HepG2 (cell line): ENCODE results near the gene SLC1A5. TPM values are rescaled to one million over a fixed set of nuclear protein-coding genes. Genes with fewer than 3 reads are reported as not detected.

Experiments
- ATAC-seq: fragments of 200-7000 bp; cut with Tn5 transposase; 3 replicates; pipeline ENCODE4 v1.9.1; 2020; ENCODE audit warnings: mild to moderate bottlenecking, moderate library complexity
- BruUV-seq: library from RNA; stranded (reverse); fragments of 400-500 nt; replicated peaks from 2 replicates; lab custom pipeline; 2021; lab: Mats Ljungman, UMichigan
- CTCF ChIA-PET: fragments of 300-600 bp; formaldehyde crosslinking; extraction: SDS; loops from one replicate; lab custom pipeline; 2021; ENCODE audit warnings: low total read pairs, inconsistent platforms, low intra/inter-chr PET ratio; lab: Yijun Ruan, JAX
- POLR2A ChIA-PET: fragments of 350-600 bp; sonication (Branson Sonifier 250); formaldehyde crosslinking; loops from one replicate; lab custom pipeline; 2020; ENCODE audit warnings: antibody characterized with exemption, inconsistent platforms; lab: Yijun Ruan, JAX
- DNase-seq: peaks from one replicate; pipeline ENCODE4 v3.0.0-alpha.2; 2015; ENCODE audit warnings: low spot score
- FAIRE-seq: peaks from 3 replicates; lab custom pipeline; 2011; peaks lifted over from hg19 to GRCh38; lab: Jason Lieb, UNC
- H2AFZ ChIP-seq: one replicate; pipeline ENCODE4 v1.6.1; 2011; ENCODE audit warnings: low read length, inconsistent platforms
- H3K27ac ChIP-seq: fragments of 300-600 bp; 3 replicates; pipeline ENCODE4 v1.8.0; 2011; ENCODE audit warnings: mixed run types, mild to moderate bottlenecking, mixed read lengths, low read length, inconsistent platforms; ENCODE audit not compliant: insufficient read depth; ENCODE audit errors: extremely low read length
- H3K27me3 ChIP-seq, 2 experiments: fragments of 200-600 bp in 1 of 2; 2 replicates in 1 of 2; 3 replicates in 1 of 2; pipeline versions ENCODE4 v1.6.0 to v1.8.0; 2011; ENCODE audit warnings: low read length in 2 of 2, mild to moderate bottlenecking in 2 of 2, moderate library complexity in 2 of 2, inconsistent platforms in 1 of 2; ENCODE audit not compliant: insufficient read depth in 2 of 2, control insufficient read depth in 1 of 2
- H3K36me3 ChIP-seq, 2 experiments: fragments of 200-600 bp in 1 of 2; replicated peaks in 1 of 2; 2 replicates in 1 of 2; 3 replicates in 1 of 2; pipeline versions ENCODE4 v1.5.1 to v1.8.0; 2011; ENCODE audit warnings: low read length in 2 of 2, inconsistent platforms in 1 of 2; ENCODE audit not compliant: insufficient read depth in 2 of 2, control insufficient read depth in 1 of 2
- H3K4me1 ChIP-seq: 2 replicates; pipeline ENCODE4 v1.5.1; 2012; ENCODE audit warnings: low read length, inconsistent platforms; ENCODE audit not compliant: insufficient read depth
- H3K4me2 ChIP-seq: 2 replicates; pipeline ENCODE4 v1.6.0; 2011; ENCODE audit warnings: low read depth, low read length, inconsistent platforms
- H3K4me3 ChIP-seq, 3 experiments: fragments of 200-600 bp in 1 of 3; sonication (generic), shearing (Covaris generic) in 1 of 3; replicated peaks in 1 of 3; 2 replicates each; pipeline ENCODE4 v1.5.1; 2011 to 2016; ENCODE audit warnings: low read length in 3 of 3, inconsistent platforms in 2 of 3, low read depth in 2 of 3, mild to moderate bottlenecking in 2 of 3, control low read depth in 1 of 3, mixed read lengths in 1 of 3; ENCODE audit not compliant: insufficient read depth in 1 of 3
- H3K79me2 ChIP-seq: one replicate; pipeline ENCODE4 v1.6.1; 2011; ENCODE audit warnings: low read length, inconsistent platforms; ENCODE audit not compliant: insufficient read depth
- H3K9ac ChIP-seq: 2 replicates; pipeline ENCODE4 v1.6.0; 2011; ENCODE audit warnings: mild to moderate bottlenecking, low read depth, low read length, inconsistent platforms; ENCODE audit not compliant: insufficient read depth
- H3K9me3 ChIP-seq: 2 replicates; pipeline ENCODE4 v1.5.1; 2012; ENCODE audit warnings: mild to moderate bottlenecking, low read length
- H4K20me1 ChIP-seq: 2 replicates; pipeline ENCODE4 v1.6.0; 2011; ENCODE audit warnings: inconsistent platforms, mild to moderate bottlenecking, low read length, moderate library complexity; ENCODE audit not compliant: insufficient read depth
- CHD2 ChIP-seq: IDR thresholded peaks from 2 replicates; pipeline ENCODE4 v1.6.1; 2011; ENCODE audit warnings: low read depth, low read length, improper control_type of control experiment
- ELF4 ChIP-seq: sonication (generic); formaldehyde crosslinking; IDR thresholded peaks from 2 replicates; pipeline ENCODE4 v1.5.0; 2020; ENCODE audit warnings: missing genetic modification reagents, mild to moderate bottlenecking, moderate library complexity, borderline replicate concordance
- KMT2A ChIP-seq: sonication (generic); formaldehyde crosslinking; IDR thresholded peaks from 2 replicates; pipeline ENCODE4 v1.4.0; 2020; ENCODE audit warnings: missing genetic modification reagents
- MXD4 ChIP-seq: IDR thresholded peaks from 2 replicates; pipeline ENCODE4 v1.6.1; 2016; ENCODE audit warnings: mild to moderate bottlenecking, missing biosample characterization, missing genetic modification reagents
- MXI1 ChIP-seq: IDR thresholded peaks from 3 replicates; pipeline ENCODE4 v1.6.1; 2012; ENCODE audit warnings: low read depth, low read length, inconsistent platforms, borderline replicate concordance
- POLR2AphosphoS5 ChIP-seq: IDR thresholded peaks from 2 replicates; pipeline ENCODE4 v1.6.1; 2012; ENCODE audit warnings: low read depth, low read length
- RAD21 ChIP-seq: fragments of 450-650 bp; formaldehyde crosslinking; IDR thresholded peaks from 2 replicates; pipeline ENCODE4 v1.5.0; 2020; ENCODE audit warnings: mild to moderate bottlenecking
- RFXAP ChIP-seq: sonication (generic); formaldehyde crosslinking; IDR thresholded peaks from 2 replicates; pipeline ENCODE4 v1.4.0; 2020; ENCODE audit warnings: missing genetic modification reagents, borderline replicate concordance
- SMARCC2 ChIP-seq: fragments of 450-650 bp; IDR thresholded peaks from 2 replicates; pipeline ENCODE4 v1.6.1; 2017; ENCODE audit warnings: antibody characterized with exemption, mild to moderate bottlenecking
- ZBTB39 ChIP-seq: sonication (generic); formaldehyde crosslinking; IDR thresholded peaks from 2 replicates; pipeline ENCODE4 v1.5.0; 2020; ENCODE audit warnings: missing genetic modification reagents
- ZNF607 ChIP-seq: sonication (generic); formaldehyde crosslinking; IDR thresholded peaks from 2 replicates; pipeline ENCODE4 v1.5.1; 2020; ENCODE audit warnings: missing genetic modification reagents, mild to moderate bottlenecking, borderline replicate concordance
- ZNF670 ChIP-seq: sonication (generic); formaldehyde crosslinking; IDR thresholded peaks from 2 replicates; pipeline ENCODE4 v1.8.0; 2022; ENCODE audit warnings: mild to moderate bottlenecking, missing genetic modification reagents, borderline replicate concordance
- ZNF790 ChIP-seq: sonication (generic); formaldehyde crosslinking; IDR thresholded peaks from 2 replicates; pipeline ENCODE4 v1.8.0; 2022; ENCODE audit warnings: missing genetic modification reagents, mild to moderate bottlenecking, borderline replicate concordance
- WGBS: methylation state at CpG from one replicate; pipeline ENCODE4 v1.1.6; 2017; ENCODE audit warnings: low lambda C conversion rate; 5-methylcytosine and 5-hydroxymethylcytosine counted together
- in situ Hi-C: cut with HindIII; loops from 2 replicates; pipeline ENCODE4 v1.10.0; 2017; ENCODE audit warnings: low pct_unique_long_range_greater_than_20kb; ENCODE audit not compliant: extremely low pct_ligation_motif_present
- intact Hi-C: fragments of 100-400 bp; cut with micrococcal nuclease; formaldehyde crosslinking; loops from one replicate; pipeline ENCODE4 v1.10.0; 2022; ENCODE audit not compliant: unreplicated experiment
- polyA plus RNA-seq, 8 experiments: library from polyadenylated mRNA; depleted of rRNA in 3 of 8; stranded (reverse) in 7 of 8; unstranded in 1 of 8; fragments of >200 nt; fragmentation: Illumina TruSeq in 4 of 8; extraction: Trizol in 4 of 8; gene quantifications; 2 replicates each; pipeline versions ENCODE4 v1.2.1 to v1.2.3, GENCODE V29; 2011 to 2016; ENCODE audit warnings: low read depth in 4 of 8, missing spikeins in 1 of 8, mixed read lengths in 1 of 8; ENCODE audit not compliant: insufficient read depth in 1 of 8
- total RNA-seq, 5 experiments: library from RNA; depleted of rRNA; stranded (reverse); fragments of >200 nt; fragmentation: Illumina TruSeq; extraction: Trizol; gene quantifications; 2 replicates each; pipeline ENCODE4 v1.2.3, GENCODE V29; 2016; ENCODE audit warnings: low read depth in 1 of 5
- TF ChIP-seq, protein P1 (sequence below): sonication (generic); formaldehyde crosslinking; IDR thresholded peaks from 2 replicates; pipeline ENCODE4 v1.4.0; 2020; ENCODE audit warnings: mild to moderate bottlenecking, missing genetic modification reagents

The SLC1A5 gene
- total and polyA plus RNA-seq, 2 of the 13 experiments (the other 11 are each of a cell fraction or from before 2014, with no cell fraction given): 120 to 159 TPM

DNA sequence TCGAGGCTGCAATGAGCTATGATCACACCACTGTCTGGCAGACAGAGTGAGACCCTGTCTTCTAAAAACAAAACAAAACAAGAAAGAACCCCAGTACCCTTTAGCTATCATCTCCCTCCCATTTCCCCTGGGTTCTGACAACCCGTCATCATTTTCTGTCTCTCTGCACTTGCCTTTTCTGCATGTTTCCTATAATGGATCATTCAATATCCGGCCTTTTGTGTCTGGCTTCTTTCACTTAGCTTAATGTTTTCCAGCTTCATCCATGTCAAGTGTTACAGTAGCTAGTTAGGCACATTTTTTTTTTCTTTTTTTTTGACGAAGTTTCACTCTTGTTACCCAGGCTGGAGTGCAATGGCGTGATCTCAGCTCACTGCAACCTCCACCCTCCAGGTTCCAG is 45.7 kb upstream of the SLC1A5 start (continued):
- TF ChIP-seq ZNF607 (CRISPR knock-in tag) (no peak), ELF4 (CRISPR knock-in tag) (no peak), POLR2AphosphoS5 (no peak)

DNA sequence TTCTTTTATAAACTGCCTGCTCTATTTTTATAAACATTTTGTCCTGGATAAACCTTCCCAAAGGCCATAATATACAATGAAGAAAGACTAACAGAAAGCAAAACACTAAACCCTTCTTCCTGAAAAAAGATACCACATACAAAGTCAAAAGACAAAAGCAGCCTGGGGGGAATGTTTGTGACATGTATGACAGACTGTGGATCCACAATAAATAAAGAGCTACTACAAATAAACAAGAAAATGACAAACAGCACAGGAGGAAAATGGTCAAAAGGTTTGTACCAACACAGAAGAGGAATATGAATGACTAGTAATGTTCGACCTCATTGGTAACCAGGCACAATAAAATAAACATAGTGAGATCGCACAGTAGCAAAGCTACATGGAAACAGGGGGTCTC is 42.5 kb upstream of the SLC1A5 start:
- TF ChIP-seq ZNF790 (CRISPR knock-in tag): no peak
- TF ChIP-seq MXD4 (CRISPR knock-in tag): no peak
- TF ChIP-seq KMT2A (CRISPR knock-in tag): no peak
- TF ChIP-seq ZBTB39: no peak
- TF ChIP-seq CHD2: no peak
- TF ChIP-seq, protein P1, sequence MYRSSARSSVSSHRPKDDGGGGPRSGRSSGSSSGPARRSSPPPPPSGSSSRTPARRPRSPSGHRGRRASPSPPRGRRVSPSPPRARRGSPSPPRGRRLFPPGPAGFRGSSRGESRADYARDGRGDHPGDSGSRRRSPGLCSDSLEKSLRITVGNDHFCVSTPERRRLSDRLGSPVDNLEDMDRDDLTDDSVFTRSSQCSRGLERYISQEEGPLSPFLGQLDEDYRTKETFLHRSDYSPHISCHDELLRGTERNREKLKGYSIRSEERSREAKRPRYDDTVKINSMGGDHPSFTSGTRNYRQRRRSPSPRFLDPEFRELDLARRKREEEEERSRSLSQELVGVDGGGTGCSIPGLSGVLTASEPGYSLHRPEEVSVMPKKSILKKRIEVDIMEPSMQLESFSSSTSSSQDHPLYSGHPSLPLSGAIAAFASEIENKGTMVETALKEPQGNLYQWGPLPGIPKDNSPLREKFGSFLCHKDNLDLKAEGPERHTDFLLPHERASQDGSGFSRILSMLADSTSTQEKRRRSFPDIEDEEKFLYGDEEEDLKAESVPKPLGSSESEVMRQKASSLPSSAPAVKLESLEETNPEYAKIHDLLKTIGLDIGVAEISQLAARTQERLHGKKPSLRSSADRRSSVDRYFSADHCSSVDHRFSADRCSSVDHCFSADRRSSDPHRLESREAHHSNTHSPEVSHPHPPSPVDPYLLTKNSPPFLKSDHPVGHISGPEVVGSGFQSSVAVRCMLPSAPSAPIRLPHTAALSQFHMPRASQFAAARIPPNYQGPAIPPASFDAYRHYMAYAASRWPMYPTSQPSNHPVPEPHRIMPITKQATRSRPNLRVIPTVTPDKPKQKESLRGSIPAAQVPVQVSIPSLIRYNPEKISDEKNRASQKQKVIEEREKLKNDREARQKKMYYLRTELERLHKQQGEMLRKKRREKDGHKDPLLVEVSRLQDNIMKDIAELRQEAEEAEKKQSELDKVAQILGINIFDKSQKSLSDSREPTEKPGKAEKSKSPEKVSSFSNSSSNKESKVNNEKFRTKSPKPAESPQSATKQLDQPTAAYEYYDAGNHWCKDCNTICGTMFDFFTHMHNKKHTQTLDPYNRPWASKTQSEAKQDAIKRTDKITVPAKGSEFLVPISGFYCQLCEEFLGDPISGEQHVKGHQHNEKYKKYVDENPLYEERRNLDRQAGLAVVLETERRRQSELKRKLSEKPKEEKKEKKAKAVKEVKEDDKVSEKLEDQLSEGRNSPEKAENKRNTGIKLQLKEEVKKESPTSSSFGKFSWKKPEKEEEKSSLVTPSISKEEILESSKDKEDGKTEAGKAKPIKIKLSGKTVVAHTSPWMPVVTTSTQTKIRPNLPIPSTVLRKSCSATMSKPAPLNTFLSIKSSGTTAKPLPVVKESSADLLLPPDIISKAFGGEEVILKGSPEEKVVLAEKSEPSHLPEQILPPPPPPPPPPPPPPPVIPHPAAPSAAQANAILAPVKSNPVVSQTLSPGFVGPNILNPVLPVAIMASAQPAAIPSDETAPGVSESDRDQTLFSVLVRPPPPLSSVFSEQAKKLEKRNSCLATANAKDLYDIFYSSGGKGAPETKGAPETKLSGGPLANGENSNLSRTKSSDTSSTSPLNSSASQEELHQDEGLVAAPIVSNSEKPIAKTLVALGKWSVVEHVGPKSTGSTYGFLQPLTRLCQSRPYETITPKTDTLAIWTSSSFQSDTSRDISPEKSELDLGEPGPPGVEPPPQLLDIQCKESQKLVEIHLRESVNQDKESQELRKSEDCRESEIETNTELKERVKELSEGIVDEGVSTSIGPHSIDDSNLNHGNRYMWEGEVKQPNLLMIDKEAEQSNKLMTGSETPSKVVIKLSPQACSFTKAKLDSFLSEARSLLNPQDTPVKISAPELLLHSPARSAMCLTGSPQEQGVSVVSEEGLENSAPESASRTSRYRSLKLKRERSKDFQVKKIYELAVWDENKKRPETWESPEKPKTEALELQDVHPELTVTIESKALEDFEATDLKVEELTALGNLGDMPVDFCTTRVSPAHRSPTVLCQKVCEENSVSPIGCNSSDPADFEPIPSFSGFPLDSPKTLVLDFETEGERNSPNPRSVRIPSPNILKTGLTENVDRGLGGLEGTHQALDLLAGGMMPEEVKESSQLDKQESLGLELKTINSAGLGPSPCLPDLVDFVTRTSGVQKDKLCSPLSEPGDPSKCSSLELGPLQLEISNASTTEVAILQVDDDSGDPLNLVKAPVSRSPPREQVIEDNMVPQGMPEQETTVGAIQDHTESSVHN (CRISPR knock-in tag): no peak
- TF ChIP-seq MXI1: no peak
- TF ChIP-seq SMARCC2: no peak
- no peak for TF ChIP-seq RAD21 (CRISPR knock-in tag)
- TF ChIP-seq ZNF670 (CRISPR knock-in tag): no peak
- no peak for TF ChIP-seq RFXAP (CRISPR knock-in tag)
- ATAC-seq (no peak), DNase-seq (no peak), FAIRE-seq (no peak)
- no peak overlapping the region for H3K9ac ChIP-seq
- POLR2A ChIA-PET: interaction anchor here (0.7 to 2.5 kb wide), 3 partner anchors 9 to 44 kb away, joined by 3 to 13 read pairs (median 4); partner anchors contain the start of gene SLC1A5
- peaks cover 31% of the 10 kb centered on the region for H3K4me1 ChIP-seq
- no peaks in the 10 kb centered on the region for H3K79me2 ChIP-seq
- H3K27me3 ChIP-seq: no peaks in the 10 kb centered on the region
- in situ Hi-C loops (no loop called here), intact Hi-C loops (no loop called here)
- H3K9me3 ChIP-seq: no peaks in the 10 kb centered on the region
- H3K27ac ChIP-seq: no peak overlapping the region
- no TSS peak for BruUV-seq
- H4K20me1 ChIP-seq: no peaks in the 10 kb centered on the region
- no peak overlapping the region for H3K4me2 ChIP-seq
- H3K36me3 ChIP-seq: no peaks in the 10 kb centered on the region
- 60% methylated on average over 2 of the region's 2 CpGs for WGBS
- no peak overlapping the region for H3K4me3 ChIP-seq
- peak overlapping the region; percentile 15 for H2AFZ ChIP-seq
- CTCF ChIA-PET: no interaction called here
